HG03442 (cell line): ENCODE data around the gene PEG3.
"Not testable (repeated sequence)": the region's sequence is repeated elsewhere in the genome, so short reads cannot be mapped to it uniquely, and the experiment has no call there.

Source experiments
- ATAC-seq: cut with Tn5 transposase; IDR thresholded peaks from one replicate; pipeline ENCODE4 v1.9.1; 2021; ENCODE audit warnings: mild to moderate bottlenecking, moderate library complexity; ENCODE audit not compliant: unreplicated experiment

Gene PEG3

DNA sequence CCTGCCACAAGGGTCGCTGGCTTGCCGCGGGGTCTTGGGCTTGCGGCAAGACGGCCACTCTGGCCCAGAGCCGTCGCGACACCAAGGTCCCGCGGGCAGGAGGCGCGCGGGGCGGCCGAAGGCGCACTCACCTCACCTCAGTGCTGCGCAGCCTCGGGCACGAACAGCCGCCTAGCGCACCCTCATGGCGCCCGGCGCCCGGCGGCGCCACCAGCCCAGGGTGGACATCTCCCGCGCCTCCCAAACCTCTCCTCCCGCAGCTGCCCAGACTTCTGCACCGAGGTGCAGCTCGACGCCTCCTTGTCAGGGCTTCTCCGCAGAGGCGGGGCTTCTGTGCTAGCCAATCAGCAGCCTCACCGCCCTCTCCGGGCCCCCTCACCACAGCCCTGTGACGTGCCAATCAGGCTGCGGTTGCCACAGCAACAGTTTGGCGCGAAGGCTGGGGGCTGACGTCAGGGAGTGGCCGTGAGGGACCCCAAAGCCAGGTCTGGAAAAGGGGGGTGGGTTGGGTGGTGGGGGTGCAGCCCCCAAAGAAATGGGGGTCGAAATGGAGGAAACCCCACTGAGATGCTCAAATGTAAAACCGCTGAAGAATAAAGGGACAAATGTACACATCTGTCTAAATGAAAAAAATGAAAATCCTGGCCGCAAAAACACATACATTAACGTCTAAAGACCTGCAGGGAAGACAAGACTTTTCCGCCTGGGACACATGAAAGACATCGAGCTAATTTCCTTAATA, at the start of gene PEG3, which contains the start of gene ZIM2:
TSS of gene PEG3 (minus strand) at position 276 of the 742 bp plus-strand sequence. CDS start 16,071 bp downstream, outside the sequence.
TSS of gene ZIM2 (minus strand) at position 276 of the 742 bp plus-strand sequence. CDS start 16,449 bp downstream, outside the sequence.
- no peak for ATAC-seq

DNA sequence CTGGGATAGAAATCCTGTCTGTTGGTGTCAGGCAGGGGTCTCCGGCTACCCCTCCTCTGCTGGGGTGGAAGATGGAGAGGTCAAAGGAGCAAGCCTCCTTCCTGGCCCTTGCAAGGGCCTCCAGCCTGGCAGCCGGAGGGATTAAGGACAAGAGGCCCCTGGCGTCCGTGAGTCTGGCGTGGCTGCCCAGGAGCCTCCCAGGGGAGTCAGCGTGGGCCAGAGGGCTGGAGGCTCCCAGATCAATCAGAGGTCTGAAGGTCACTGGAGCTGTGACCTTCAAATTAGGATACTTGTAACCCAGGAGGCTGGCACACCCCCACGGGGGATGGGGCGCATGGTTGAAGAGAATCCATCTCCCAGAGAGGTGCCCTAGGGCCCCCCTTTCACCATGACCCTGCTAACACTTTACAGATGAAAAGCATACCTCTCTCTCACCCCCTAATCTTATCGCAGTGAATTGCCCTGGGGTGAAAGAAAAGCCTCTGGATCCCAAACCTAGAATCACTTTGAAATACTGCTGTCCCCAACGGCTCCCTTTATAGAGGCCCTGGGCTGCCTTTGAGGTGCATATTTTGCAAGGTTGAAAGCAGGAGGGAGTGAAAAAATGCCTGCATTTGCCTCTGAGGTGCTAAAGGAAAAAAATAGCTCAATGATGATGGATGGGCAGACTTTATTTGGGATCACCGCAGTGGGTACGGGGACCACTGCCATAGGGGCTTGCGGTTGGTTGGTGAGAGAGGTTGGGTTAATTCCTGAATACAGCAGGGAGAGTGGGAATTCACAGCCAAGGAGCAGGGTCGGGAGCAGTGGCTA, 44.9 kb upstream of the PEG3 start:
- ATAC-seq = no peak

DNA sequence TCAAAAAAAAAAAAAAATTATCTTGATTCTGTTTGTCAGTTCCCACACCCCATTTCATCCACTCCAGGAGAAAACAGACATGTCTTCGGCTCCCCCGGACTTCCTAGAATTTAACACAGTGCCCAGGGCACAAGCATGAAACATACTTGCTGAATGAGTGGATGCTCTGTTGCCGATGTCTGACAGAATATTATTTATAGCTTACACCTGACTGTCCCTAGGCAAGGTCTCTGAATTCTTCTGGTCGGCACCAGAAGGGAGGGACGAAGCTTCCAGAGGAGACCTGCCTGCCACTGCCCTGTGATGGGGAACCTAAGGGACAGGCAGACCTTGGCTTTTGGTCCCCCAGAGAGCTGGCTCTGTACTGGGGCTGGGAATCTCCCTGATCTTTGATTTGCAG, 43.9 kb upstream of the PEG3 start:
- no peak for ATAC-seq

DNA sequence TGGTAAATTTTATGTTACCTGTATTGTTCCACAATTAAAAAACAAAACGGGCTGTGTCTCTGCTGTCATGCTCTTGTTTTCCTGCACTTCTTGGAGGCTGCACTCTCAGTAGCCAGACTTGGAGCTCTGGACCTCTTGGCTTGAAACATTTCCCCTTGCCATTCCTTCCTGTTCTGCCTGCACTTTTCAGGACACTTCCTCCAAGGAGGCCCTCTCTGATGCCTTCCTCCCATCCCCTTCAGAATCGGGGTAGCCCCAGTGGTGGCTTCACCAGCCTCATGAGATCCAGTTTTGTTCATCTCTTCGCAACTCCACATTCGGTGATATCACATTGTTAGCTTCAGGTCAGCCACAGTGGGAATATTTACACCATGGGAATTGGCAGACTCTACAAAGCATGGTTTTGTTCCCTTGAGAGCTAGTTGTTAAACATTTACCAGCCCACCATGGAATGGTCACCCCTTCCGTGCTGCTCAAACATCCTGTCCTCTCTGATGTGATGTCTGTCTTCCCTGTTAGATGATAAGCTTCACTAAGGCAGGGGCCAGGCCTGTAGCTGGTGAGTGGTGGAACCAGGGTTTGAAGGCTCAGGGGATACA, 40.2 kb upstream of the PEG3 start:
- ATAC-seq = no peak

DNA sequence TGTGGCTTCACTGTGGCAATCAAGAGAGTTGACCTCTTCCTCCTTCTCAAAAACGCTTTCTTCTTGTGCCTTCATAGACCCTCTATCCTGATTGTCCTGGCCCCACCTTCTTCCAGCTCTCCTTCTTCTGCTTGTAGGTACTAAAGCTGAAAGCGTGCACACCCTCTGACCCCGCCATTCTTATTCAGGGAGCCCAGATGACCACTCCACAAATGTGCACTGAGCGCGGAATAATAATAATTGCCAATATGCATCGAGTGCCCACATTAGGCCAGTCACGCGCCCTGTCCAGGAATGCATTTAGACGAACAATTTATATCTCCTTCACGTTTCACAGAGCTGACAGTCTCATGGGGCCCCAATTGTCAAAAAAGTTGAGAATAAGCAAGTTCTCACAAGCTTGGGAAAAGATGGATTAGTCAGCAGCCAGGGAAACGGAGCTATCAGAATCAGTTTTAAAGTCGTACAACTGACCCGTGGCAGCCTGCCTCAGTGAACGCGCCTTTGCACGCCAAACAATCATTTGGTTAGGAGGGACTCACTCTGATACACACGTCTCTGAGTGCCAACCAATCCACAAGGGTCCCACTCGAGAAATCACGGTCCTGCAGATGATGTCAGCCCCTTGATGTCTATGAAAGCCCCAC, 36.7 kb upstream of the PEG3 start:
- no peak for ATAC-seq

DNA sequence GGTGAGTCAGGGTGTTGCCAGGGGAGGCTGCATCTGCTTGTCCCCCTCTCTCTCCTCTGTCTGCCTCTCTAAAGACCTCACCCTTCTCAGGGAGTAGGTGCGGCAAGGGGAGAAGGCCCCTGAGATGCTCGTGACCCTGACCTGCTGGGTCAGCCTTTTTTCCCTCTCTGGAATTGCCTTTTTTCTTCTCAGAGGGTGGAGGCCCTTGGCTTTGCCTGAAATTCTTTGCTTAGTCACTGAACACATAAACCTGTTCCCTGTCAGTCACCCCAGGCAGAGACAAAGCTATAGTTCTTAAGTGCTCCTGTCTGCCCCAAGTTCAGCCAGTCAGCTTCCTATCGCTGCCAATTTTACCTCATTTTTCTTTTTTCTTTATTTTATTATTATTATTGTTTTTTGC, 35.2 kb upstream of the PEG3 start:
- no peak for ATAC-seq

DNA sequence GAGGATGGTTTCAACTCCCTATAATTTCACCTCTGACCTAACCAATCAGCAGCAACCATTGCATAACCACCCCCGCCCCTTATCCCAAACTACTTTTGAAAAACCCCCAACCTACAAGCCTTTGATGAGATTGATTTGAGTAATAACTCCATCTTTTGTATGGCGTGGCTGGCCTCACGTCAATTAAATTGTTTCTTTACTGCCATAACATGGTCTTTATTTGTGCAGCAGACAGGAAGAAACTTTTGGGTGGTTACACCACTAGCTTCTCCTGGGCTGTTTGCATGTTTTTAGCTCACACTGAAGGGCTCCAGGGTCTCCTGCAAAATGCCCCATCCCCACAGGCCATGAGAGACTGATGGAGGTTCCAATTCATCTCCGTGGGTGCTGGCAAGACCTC, 34.0 kb upstream of the PEG3 start:
- no peak for ATAC-seq

DNA sequence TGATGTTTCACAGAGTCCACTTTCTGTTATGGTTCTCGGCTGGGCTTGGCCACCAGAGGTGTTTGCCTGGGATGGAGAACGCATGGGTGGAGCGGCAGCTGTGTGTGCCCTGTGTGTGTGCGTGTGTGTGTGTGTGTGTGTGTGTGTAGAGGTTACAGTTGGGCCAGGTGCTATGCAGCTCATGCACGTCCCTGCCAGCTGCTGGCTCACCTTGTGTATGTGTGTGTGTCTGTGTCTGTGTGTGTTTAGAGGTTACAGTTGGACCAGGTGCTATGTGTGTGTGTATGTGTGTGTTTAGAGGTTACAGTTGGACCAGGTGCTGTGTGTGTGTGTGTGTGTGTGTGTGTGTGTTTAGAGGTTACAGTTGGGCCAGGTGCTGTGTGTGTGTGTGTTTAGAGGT, 33.0 kb upstream of the PEG3 start:
- no peak for ATAC-seq

DNA sequence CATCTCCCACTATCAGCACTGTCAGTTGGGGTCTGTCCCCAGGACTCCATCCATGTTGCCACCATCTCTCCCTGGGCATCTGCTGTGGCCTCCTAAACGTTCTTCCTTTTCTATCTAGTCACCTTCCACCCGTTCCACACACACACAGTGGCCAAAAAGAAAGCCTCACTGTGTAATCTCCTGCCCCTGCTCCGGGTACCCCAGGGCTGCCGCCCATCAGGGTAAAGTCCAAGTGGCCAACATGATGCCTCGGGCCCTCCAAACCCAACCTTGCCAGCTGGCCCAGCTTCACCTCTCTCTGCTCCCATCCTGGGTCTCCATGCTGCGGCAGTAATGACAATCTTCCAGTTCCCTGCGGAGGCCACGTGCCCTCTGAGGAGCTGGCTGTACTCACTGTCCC, 29.4 kb upstream of the PEG3 start:
- no peak for ATAC-seq

DNA sequence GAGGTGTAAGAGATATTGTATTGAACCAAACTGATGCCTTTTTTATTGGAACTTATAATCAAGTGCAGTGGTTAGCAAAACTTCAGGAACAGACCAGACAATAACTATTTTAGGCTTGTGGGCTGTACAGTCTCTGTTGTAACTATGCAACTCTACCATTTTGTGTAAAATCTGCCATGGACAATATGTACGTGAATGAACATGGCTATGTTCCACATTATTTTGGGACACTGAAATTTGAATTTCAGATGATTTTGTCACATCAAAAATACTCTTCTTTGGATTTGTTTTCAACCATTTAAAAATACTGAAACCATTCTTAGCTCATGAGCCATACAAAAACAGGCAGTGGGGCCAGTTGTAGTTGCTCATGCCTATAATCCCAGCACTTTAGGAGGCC, 27.9 kb upstream of the PEG3 start:
- ATAC-seq = no peak

DNA sequence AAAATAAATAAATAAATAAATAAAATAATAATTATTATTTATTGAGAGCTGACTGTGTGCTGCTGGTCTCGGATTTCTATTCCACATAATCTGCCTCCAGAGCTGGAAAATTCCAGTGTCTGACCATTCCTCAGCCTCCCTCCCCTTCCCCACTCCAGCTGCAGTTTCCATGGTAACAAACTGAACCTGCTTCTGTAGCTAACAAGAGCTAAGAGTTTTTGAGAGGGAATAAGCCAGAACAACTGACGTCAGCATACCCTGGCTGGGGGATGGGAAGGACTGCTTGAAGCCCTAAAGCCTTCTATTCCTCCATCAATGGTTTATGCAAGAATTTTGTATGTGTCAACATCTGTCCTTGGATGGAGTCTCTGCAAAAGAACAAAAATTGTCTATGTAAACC, 26.0 kb upstream of the PEG3 start:
- ATAC-seq = no peak

DNA sequence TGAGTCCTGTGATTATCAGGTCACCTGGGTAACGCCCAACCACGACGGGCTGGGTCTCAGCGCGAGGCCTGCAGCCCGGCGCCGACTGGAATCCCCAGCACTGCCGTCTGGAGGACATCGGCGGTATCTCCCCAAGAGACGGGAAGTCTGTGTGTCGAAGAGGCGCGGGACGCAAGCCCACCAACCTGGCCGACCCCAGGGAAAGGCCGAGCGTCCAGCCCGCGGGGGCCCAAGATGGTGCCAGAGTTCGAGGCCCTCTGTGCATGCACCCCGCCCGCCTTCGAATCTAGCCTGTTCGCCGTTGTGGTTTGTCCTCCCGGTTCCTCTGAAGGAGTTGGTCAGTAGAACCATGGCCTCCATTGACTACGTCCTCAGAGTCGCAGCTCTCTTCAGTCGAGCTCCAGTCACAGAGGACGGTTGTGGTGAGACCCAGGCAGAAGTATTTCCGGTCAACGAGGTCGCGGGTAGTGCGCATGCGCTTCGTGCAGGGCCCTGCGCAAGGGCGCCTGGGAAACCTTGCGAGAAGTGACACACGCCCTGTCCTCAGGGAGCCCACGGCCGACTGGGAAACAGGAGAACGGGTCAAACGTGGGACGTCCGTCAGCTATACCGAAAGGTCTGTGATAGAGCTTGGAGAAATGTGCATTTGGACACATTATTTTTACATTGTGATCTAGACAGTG, 24.1 kb upstream of the PEG3 start:
- no peak for ATAC-seq

DNA sequence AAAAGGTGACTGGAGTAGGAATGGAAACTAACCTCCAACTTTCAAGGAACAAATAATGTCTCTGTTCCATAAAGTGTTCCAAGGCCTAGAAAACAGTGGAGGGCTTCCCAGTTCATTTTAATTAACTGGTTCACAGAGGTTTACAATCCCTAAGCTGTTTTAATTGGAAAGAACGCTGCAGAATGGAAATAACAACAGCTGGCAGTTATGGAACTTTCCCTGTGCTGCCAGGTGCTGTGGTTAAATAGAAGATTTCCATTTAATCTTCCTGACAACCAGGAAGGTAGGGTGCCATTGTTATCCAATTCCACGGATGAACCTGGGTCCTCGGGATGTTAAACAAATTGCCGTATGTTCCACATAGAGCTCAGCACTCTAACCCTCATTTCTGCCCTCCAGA, 22.2 kb upstream of the PEG3 start:
- ATAC-seq = no peak

DNA sequence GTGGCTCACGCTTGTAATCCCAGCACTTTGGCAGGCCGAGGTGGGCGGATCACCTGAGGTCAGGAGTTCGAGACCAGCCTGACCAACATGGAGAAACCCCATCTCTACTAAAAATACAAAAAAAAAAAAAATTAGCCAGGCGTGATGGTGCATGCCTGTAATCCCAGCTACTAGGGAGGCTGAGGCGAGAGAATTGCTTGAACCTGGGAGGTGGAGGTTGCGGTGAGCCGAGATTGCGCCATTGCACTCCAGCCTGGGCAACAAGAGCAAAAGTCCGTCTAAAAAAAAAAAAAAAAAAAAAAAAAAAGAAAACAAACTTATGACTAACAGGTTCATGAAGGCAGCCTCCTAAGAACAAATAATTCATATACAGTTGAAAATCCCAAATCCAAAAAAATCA, 19.9 kb upstream of the PEG3 start:
- ATAC-seq = not testable (repeated sequence)

DNA sequence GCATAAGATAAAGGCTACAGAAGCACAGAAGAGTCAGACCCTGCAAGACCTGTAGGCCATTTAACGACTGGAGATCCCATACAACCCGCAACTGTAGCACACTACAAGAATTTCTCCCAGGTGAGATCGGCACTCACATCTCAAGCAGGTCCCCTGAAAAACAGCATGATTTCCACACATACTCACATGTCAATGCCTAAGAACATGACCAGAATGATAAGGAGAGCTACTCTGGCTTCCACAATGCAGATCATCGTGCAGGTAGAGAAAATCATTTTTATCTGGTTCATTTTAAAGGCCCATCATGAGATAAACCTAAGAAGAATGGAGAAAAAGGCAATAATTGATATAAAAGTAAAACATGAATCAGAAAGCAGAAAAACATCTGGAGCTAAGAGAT, 17.5 kb upstream of the PEG3 start:
- no peak for ATAC-seq

DNA sequence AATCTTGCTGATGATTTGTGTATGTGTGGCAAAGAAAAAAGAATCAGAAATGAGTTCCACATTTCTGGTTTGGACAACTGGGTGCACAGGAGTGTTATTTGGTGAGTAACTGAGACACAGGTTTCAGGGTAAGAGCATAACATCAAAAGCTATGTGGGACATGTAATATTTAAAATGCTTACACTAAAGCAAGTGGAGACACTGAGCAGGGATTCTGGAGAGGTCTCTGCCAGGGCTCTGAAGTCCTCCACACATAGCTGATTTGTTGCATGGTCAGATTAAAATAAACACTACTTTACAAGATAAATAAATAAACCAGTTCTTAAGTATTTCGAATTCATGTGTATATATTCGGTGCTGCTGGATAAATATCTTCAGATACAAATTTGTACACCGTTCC, 16.3 kb upstream of the PEG3 start:
- ATAC-seq = no peak

DNA sequence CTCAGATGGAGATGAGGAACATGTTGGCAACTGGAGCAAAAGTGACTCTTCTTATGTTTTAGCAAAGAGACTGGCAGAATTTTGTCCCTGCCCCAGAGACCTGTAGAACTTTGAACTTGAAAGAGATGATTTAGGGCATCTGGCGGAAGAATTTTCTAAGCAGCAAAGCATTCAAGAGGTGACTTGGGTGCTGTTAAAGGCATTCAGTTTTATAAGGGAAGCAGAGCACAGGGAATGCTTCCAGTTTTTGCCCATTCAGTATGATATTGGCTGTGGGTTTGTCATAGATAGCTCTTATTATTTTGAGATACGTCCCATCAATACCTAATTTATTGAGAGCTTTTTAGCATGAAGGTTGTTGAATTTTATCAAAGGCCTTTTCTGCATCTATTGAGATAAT, 11.8 kb upstream of the PEG3 start:
- not testable (repeated sequence) for ATAC-seq

DNA sequence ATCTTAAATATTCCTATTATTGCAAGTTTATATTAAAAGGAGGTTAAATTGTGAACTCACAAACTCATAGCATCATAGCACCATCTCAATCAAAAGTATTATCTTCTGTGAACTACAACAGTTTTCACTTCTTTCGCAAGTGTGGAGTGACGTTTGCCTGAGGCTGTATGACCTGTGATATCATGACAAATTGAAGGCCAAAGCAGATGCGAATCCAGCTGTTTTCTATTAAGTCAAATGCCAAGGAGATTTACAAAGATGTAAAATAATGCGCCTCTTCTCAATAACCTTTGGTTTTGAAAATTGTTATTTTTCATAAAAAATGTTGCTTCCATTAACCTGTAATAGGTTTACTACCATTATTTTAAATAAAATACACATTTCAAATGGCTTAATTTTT, 7.6 kb upstream of the PEG3 start:
- no peak for ATAC-seq

DNA sequence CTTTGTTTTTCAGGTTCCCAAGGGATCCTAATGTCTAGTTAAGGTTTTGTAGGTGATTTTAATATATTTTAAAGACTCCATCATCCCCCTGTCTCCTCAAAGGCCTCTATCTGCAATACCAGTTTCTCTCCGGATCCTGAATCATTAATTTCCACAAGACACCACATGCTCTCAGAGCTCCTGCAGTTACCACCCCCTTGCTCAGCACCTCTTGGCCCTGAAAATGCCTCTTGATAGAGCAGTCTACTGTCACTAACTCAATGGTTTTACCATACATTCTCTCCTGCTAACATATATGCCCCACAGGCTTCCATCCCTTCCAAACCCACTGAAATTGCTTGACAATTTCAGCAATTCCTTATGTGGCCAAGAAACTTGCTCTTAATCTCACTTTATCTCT, 1.9 kb upstream of the PEG3 start:
- ATAC-seq = no peak

DNA sequence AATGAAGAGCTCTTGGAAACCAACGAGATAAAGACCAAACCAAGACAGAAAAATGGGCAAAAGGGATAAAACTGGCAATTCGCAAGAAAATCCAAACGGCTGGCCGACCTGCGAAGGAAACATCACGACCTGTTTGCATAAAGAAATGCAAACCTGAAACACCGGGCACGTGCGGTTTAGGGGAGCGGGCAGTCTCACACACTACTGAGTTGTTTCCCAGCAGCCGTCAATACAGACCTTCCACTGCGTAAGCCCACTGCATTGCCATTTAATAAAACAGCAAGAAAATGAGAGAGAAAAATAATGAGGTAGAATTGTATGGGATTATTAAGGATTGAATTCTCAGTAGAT, 642 bp upstream of the PEG3 start:
- ATAC-seq = no peak
